T-helper 2 cell treated with Interferon-gamma antibody and Interleukin-4, amounts not matched to agents 100 ng/mL and 5 ng/mL, for 36 hours (primary cell): Measurements from ENCODE around the gene SPATA22. TPM values are rescaled to one million over a fixed set of nuclear protein-coding genes. Genes with fewer than 3 reads are reported as not detected.
"Not testable (repeated sequence)": the region's sequence is repeated elsewhere in the genome, so short reads cannot be mapped to it uniquely, and the experiment has no call there.

ENCODE experiments used
- intact Hi-C: fragments of 100-400 bp; cut with micrococcal nuclease; formaldehyde crosslinking; loops from one replicate; pipeline ENCODE4 v1.15.1; 2023
- total RNA-seq: library from RNA; stranded (reverse); gene quantifications from 2 replicates; pipeline ENCODE4 v1.2.3, GENCODE V29; 2022

Gene SPATA22, protein sequence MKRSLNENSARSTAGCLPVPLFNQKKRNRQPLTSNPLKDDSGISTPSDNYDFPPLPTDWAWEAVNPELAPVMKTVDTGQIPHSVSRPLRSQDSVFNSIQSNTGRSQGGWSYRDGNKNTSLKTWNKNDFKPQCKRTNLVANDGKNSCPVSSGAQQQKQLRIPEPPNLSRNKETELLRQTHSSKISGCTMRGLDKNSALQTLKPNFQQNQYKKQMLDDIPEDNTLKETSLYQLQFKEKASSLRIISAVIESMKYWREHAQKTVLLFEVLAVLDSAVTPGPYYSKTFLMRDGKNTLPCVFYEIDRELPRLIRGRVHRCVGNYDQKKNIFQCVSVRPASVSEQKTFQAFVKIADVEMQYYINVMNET
- not detected in 2 replicates for total RNA-seq

- intact Hi-C loops, result no loop called here
These were observed at the start of gene SPATA22 for GRCh38 chr17:3471599-3471998. Gene SPATA22 (minus strand): TSS chr17:3471819. CDS start chr17:3469325, 2,494 bp downstream.

GRCh38 chr17:3519472-3519871 lies 47.9 kb upstream of the SPATA22 start:
- intact Hi-C loops, result not testable (repeated sequence)

DNA sequence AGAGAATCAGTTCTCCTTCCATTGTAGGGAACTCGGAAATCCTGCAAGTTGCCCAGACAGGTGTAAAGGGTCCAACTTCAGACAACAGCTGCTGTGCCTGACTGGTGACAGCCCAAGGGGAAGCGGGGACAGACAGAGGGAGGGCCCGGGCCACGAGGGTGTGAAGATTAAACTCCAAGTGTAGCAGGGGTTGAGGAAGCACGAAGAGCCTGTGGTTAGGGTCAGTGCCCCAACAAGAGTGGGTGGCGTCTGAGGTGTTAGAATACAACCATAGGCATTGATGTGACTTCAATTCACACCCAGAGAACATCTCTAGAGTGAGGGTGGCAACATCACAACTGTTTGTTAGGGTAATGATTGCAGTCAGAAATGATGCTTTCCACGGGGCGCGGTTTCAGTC lies 43.3 kb upstream of the SPATA22 start:
- intact Hi-C loops, result no loop called here

- intact Hi-C loops, result not testable (repeated sequence)
These were observed 42.5 kb upstream of the SPATA22 start for GRCh38 chr17:3514167-3514566.

DNA sequence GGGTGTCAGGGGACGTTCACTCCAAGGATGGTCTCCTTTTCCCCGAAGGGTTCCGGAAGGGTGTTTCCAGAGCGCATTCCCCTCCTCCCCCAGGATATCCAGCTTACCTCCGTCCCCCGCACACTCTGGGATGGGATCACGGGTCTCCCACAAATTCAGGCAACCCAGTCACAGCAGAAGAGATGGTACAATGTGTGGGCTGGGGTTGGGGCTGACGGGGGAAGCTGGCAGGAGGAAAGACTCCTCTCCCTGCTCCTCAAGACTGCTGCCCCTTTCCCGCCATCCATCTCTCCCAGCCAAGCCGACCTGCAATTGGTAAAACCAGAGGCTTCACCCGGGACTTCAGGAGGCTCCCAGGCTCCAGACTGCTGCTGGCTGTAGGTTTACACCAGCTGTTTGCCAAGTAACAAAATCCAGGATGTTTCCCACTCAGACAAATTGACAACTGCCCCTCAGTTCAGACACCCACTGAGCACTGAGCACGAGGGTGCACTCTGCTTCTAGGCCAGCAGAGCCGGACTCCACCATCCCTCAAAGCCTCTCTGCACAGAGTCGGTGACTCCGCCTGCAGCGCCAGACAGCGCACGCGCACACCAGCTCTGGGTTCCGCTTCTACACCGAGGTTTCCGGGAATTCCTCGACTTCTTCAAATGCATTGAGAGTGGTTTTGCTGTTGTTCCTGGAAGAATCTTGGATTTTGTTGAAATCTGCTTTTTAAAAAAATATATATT lies 41.9 kb upstream of the SPATA22 start:
- intact Hi-C loops, result no loop called here

- intact Hi-C loops, result no loop called here
These were observed 41.0 kb upstream of the SPATA22 start for GRCh38 chr17:3512505-3513171.

DNA sequence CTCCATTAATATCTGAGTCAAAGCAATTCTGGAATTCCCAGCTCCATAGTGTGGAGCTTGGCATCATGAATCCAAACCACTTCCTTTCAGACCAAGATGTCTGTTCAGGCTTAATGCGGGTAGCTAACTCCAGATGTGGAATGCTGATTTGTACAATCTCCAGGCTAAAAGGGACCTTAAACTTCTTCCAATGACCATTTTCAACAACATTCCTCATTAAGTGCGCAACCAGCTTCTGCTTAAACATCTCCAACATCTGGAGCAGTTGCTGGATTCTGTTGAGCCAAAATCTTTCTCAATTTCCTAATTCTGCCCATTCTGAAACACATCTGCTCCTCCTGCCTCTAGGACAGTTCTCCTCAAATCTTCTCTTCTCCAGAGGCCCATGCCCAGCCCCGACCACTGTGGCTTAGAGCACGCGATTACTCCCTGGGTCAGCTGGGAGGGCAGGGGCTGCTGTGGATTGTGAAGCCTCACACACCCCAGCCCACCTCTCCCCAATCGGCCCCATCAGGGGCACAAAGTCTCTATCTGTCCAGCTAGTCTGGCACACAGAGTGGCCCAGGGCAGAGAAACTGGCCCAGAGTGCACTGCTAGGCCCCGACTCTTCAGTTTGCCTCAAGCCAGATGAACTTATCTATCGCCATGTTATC lies 40.4 kb upstream of the SPATA22 start:
- intact Hi-C loops, result no loop called here

DNA sequence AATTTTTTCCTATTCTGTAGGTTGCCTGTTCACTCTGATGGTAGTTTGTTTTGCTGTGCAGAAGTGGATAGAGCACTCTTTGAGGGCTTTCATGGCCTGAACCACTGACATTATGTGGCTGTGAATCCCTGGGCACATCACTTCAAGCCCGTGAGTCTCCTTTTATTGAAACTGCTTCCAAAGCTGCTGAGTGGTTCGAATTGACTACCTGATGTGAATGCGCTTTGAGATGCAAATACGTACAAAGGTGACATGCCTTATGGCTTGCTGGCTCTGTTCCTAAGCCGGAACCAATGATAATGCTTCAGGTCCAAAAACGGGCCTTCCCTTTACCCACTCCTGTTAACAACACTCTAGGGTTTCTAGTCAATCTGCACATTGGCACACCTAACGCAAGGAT lies 38.5 kb upstream of the SPATA22 start:
- intact Hi-C loops, result no loop called here

DNA sequence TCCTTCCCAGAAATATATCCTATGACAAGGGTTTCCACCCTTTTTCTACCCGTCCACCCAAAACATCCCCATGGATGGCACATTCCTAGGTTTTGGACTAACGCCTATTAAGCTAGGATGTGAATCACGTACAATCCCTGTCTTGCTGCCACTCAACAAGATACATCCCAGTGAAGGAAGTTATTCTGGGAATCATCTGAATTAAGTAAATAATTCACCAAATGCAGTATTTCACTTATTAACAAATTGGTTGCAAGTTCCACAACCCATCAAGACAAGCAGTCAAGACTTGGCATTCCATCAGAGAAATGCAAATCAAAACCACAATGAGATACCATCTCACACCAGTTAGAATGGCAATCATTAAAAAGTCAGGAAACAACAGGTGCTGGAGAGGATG lies 36.2 kb upstream of the SPATA22 start:
- intact Hi-C loops, result no loop called here

GRCh38 chr17:3507071-3507470 lies 35.5 kb upstream of the SPATA22 start:
- intact Hi-C loops, result no loop called here

GRCh38 chr17:3506054-3506453 lies 34.4 kb upstream of the SPATA22 start:
- intact Hi-C loops, result no loop called here

DNA sequence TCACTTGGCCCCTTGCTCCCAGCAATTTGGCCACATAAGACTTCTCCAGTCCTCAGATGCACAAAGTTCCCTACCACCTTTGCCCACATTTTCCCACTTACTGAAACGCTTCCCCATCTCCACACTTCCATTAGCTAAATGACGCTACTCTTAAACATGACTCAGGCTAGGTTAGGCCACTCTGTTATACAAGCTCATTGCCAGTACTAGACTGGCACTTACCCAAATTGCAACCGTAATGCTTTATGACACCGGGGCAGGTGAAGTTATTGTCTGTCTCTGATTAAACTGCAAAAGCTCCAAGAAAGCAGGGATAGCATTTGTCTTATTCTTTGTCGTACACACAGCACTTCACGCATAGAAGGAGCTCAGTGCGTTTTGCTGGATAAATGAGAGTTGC lies 33.4 kb upstream of the SPATA22 start:
- intact Hi-C loops, result no loop called here

DNA sequence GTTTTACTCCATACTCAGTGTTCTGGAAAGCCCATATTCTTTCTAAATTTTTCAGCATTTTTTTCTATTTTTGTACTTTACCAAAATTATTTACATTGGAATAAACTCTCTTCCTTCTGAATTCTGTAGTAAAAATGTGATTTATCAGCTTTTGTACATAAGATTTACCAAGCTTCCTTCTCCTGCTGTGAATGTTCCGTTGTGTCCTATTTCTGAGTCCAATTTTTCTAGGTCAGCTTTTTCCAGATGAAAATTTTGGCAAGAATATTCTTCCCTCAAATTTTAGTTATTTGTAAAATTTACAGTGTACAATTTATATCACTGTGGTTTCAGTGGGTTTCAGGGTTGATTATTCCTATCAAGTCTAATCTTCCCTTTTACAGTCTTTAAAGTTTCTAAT lies 31.7 kb upstream of the SPATA22 start:
- intact Hi-C loops, result no loop called here

DNA sequence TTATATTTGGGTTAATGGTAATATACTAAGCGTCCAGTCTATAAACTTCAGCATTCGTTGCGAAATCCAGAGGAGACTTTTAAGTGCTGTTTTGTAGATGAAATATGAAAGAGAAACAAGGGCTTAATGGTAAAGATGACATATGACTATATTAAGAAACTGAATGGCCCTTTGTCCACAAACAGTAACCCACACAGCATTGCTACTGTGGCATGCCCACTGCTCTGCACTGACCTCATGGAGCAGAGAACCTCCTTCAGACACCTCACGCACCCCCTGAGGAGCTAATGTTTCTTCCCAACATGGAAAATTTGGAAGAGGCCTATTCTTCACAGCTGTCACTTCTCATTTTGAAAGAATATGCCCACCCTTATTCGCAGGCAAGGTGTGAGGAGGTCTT lies 30.8 kb upstream of the SPATA22 start:
- intact Hi-C loops, result no loop called here

DNA sequence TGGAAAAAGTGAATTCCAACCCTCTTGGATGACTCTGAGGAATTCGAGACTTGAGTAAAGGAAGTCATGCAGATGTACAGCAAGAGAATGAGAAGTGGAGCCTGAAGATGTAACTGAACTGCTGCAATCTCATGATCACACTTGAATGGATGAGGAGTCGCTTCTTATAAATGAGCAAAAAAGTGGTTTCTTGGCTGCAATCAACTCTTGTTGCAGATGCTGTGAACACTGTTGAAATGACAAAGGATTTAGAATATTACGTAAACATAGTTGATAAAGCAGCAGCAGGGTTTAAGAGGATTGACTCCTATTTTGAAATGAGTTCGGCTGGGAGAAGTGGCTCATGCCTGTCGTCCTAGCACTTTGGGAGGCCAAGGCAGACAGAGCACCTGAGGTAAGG lies 29.7 kb upstream of the SPATA22 start:
- intact Hi-C loops, result no loop called here

DNA sequence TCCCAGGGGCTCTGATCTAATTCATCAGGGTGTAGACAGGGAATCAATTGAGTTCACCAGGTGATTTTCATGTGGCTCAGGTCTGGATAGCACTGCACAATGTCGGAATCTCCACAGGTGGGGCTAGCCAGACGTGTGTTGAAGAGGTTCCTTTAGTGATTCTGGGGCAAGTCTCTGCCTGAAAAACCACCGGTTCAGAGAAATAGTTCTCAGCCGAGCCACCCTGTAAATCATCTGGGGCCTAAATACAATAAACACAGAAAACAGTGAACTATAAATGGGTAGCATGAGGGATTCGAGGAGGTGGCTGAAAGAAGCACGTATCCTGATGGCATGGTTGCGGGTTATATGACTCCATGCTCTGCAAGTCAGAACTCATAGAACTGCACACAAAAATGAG lies 25.5 kb upstream of the SPATA22 start:
- intact Hi-C loops, result no loop called here

DNA sequence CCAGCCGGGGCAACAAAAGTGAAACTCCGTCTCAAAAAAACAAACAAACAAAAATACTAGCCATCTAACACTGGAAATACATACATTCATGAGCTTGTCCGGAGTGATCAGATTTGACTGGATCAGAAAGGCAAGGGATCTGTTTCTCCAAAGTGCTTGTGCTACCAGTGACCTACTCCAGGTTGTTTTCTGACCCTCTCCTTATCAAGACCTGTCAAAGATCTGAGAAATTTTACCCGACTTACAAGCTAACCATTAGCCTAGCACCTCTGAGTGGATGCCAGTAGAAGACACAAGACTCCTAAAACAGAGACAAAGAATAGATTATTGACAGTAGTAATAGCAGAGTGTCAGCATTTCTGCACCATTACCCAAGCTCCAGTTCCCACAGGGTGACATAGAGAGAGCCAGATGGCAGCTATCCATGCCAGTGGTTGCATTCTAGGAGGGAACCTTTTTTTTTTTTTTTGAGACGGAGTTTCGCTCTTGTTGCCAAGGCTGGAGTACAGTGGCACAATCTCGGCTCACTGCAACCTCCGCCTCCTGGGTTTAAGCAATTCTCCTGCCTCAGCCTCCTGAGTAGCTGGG lies 14.0 kb upstream of the SPATA22 start:
- intact Hi-C loops, result no loop called here

- intact Hi-C loops, result no loop called here
These were observed 11.2 kb upstream of the SPATA22 start for GRCh38 chr17:3482852-3483251.

GRCh38 chr17:3479988-3480387 lies 8.4 kb upstream of the SPATA22 start:
- intact Hi-C loops, result no loop called here

DNA sequence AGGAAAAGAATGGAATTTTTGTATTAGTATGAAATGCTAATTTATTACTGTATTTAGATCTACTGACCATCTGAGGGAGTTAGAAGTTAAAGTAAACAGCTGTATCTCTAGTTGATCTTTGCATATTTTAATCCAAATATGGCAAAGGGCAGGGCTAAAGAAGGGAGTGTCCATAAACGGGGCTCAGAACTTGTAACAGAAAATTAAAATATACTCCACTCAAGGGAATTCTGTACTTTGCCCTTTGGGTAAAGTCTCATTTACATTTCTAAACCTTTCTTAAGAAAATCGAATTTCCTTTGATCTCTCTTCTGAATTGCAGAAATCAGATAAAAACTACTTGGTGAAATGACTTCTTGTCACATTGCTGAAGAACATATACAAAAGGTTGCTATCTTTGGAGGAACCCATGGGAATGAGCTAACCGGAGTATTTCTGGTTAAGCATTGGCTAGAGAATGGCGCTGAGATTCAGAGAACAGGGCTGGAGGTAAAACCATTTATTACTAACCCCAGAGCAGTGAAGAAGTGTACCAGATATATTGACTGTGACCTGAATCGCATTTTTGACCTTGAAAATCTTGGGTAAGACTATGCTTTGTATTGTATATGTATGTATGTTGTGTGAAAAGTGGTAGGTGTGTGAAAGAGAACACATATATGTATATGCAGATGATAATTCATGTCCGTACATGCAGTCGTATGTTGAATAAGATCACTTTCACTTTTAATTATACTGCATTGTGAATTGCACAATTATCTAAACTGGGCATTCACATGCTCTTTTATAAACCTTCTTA lies 4.4 kb upstream of the SPATA22 start, which contains the start of gene ASPA:
TSS of gene ASPA (plus strand) at position 186 of the 799 bp plus-strand sequence. CDS start at position 349, 163 bp downstream.
- intact Hi-C loops, result no loop called here
